HepG2 (cell line): ENCODE data around the gene CSNK2A1. TPM values are rescaled to one million over a fixed set of nuclear protein-coding genes. Genes with fewer than 3 reads are reported as not detected.

ENCODE experiments used
- CBFB ChIP-seq: sonication (generic); formaldehyde crosslinking; IDR thresholded peaks from 2 replicates; pipeline ENCODE4 v1.4.0; 2020; ENCODE audit warnings: missing genetic modification reagents
- DBP ChIP-seq: sonication (generic); formaldehyde crosslinking; IDR thresholded peaks from 2 replicates; pipeline ENCODE4 v1.4.0; 2020; ENCODE audit warnings: missing genetic modification reagents; ENCODE audit errors: not compliant biosample characterization
- DMTF1 ChIP-seq: sonication (generic); formaldehyde crosslinking; IDR thresholded peaks from 2 replicates; pipeline ENCODE4 v1.4.0; 2020; ENCODE audit warnings: mild to moderate bottlenecking, missing genetic modification reagents
- FOSL2 ChIP-seq: sonication (generic); formaldehyde crosslinking; IDR thresholded peaks from 2 replicates; pipeline ENCODE4 v1.4.0; 2020; ENCODE audit warnings: missing genetic modification reagents
- FOXM1 ChIP-seq: sonication (generic); formaldehyde crosslinking; IDR thresholded peaks from 2 replicates; pipeline ENCODE4 v1.5.0; 2020; ENCODE audit warnings: missing genetic modification reagents
- HMG20B ChIP-seq: conservative IDR thresholded peaks from 2 replicates; pipeline ENCODE4 v1.6.1; 2016; ENCODE audit warnings: missing genetic modification reagents, missing compliant biosample characterization
- MTF1 ChIP-seq: sonication (generic); formaldehyde crosslinking; IDR thresholded peaks from 2 replicates; pipeline ENCODE4 v1.5.0; 2020; ENCODE audit warnings: missing genetic modification reagents
- PREB ChIP-seq: sonication (generic); formaldehyde crosslinking; IDR thresholded peaks from 2 replicates; pipeline ENCODE4 v1.4.0; 2020; ENCODE audit warnings: missing genetic modification reagents
- RFX5 ChIP-seq: IDR thresholded peaks from 2 replicates; pipeline ENCODE4 v1.6.1; 2011; ENCODE audit warnings: low read depth, low read length, improper control_type of control experiment
- TBP ChIP-seq: sonication (generic); formaldehyde crosslinking; IDR thresholded peaks from 2 replicates; pipeline ENCODE4 v1.5.0; 2020; ENCODE audit warnings: missing genetic modification reagents
- ZBTB3 ChIP-seq: sonication (generic); formaldehyde crosslinking; IDR thresholded peaks from 2 replicates; pipeline ENCODE4 v1.4.0; 2020; ENCODE audit warnings: low read depth, mild to moderate bottlenecking, moderate library complexity, missing genetic modification reagents, borderline replicate concordance
- ZBTB44 ChIP-seq: sonication (generic); formaldehyde crosslinking; IDR thresholded peaks from 2 replicates; pipeline ENCODE4 v1.4.0; 2020; ENCODE audit warnings: missing genetic modification reagents
- ZFP91 ChIP-seq: sonication (generic); formaldehyde crosslinking; IDR thresholded peaks from 2 replicates; pipeline ENCODE4 v1.9.0; 2022; ENCODE audit warnings: missing genetic modification reagents, mild to moderate bottlenecking, borderline replicate concordance
- ZKSCAN8 ChIP-seq: IDR thresholded peaks from 2 replicates; pipeline ENCODE4 v1.6.1; 2016; ENCODE audit warnings: borderline replicate concordance, missing genetic modification reagents, missing compliant biosample characterization
- ZNF275 ChIP-seq: sonication (generic); formaldehyde crosslinking; IDR thresholded peaks from 2 replicates; pipeline ENCODE4 v1.8.0; 2022; ENCODE audit warnings: missing genetic modification reagents, mild to moderate bottlenecking, inconsistent platforms, borderline replicate concordance
- ZNF335 ChIP-seq: sonication (generic); formaldehyde crosslinking; IDR thresholded peaks from 2 replicates; pipeline ENCODE4 v1.4.0; 2020; ENCODE audit warnings: missing genetic modification reagents
- ZNF570 ChIP-seq: sonication (generic); formaldehyde crosslinking; IDR thresholded peaks from 2 replicates; pipeline ENCODE4 v1.4.0; 2020; ENCODE audit warnings: mild to moderate bottlenecking, missing genetic modification reagents, borderline replicate concordance
- ZNF614 ChIP-seq: IDR thresholded peaks from 2 replicates; pipeline ENCODE4 v1.6.1; 2018; ENCODE audit warnings: missing biosample characterization, missing genetic modification reagents, inconsistent platforms, borderline replicate concordance
- ZSCAN21 ChIP-seq: sonication (generic); formaldehyde crosslinking; IDR thresholded peaks from 2 replicates; pipeline ENCODE4 v1.8.0; 2022; ENCODE audit warnings: mild to moderate bottlenecking, missing genetic modification reagents, moderate library complexity, borderline replicate concordance
- polyA plus RNA-seq, 8 experiments: library from polyadenylated mRNA; depleted of rRNA in 3 of 8; stranded (reverse) in 7 of 8; unstranded in 1 of 8; fragments of >200 nt; fragmentation: Illumina TruSeq in 4 of 8; extraction: Trizol in 4 of 8; gene quantifications; 2 replicates each; pipeline versions ENCODE4 v1.2.1 to v1.2.3, GENCODE V29; 2011 to 2016; ENCODE audit warnings: low read depth in 4 of 8, missing spikeins in 1 of 8, mixed read lengths in 1 of 8; ENCODE audit not compliant: insufficient read depth in 1 of 8
- total RNA-seq, 5 experiments: library from RNA; depleted of rRNA; stranded (reverse); fragments of >200 nt; fragmentation: Illumina TruSeq; extraction: Trizol; gene quantifications; 2 replicates each; pipeline ENCODE4 v1.2.3, GENCODE V29; 2016; ENCODE audit warnings: low read depth in 1 of 5

The CSNK2A1 gene
- total and polyA plus RNA-seq, 2 of the 13 experiments (the other 11 are each of a cell fraction or from before 2014, with no cell fraction given) = 153 to 231 TPM

GRCh38 chr20:431012-431904, 112.3 kb downstream of the CSNK2A1 start (continued):
- TF ChIP-seq ZNF275 (CRISPR knock-in tag) (0 out of 2 replicates have a peak, but pooled peaks have one; percentile 70), DBP (CRISPR knock-in tag) (no peak), ZBTB44 (CRISPR knock-in tag) (no peak), HMG20B (CRISPR knock-in tag) (peak; percentile 75), ZBTB3 (CRISPR knock-in tag) (no peak), ZNF614 (CRISPR knock-in tag) (peak; percentile 84; the same call in 1 of the 2 replicates), PREB (CRISPR knock-in tag) (no peak), RFX5 (0 out of 2 replicates have a peak, but pooled peaks have one; percentile 27), ZNF570 (CRISPR knock-in tag) (no peak), FOSL2 (CRISPR knock-in tag) (peak; percentile 71), ZSCAN21 (CRISPR knock-in tag) (peak; percentile 29; the same call in 1 of the 2 replicates), ZFP91 (CRISPR knock-in tag) (peak; percentile 90), ZNF335 (CRISPR knock-in tag) (0 out of 2 replicates have a peak, but pooled peaks have one; percentile 45), DMTF1 (CRISPR knock-in tag) (no peak), TBP (CRISPR knock-in tag) (no peak; the same call in 1 of the 2 replicates), FOXM1 (no peak; the same call in 1 of the 2 replicates), ZKSCAN8 (peak; percentile 58; the same call in 1 of the 2 replicates), MTF1 (no peak), CBFB (peak; percentile 90)
